H9 (cell line): Measurements from ENCODE around the gene TAS2R40. TPM values are rescaled to one million over a fixed set of nuclear protein-coding genes. Genes with fewer than 3 reads are reported as not detected.

Experiments
- DNase-seq: peaks from one replicate; pipeline ENCODE4 v3.0.0-alpha.2; 2017
- H2AFZ ChIP-seq: one replicate; pipeline ENCODE4 v1.6.1; 2013; ENCODE audit warnings: mild to moderate bottlenecking, low read length, control low read depth, moderate library complexity
- H2AK5ac ChIP-seq: 2 replicates; pipeline ENCODE4 v1.6.1; 2013; ENCODE audit warnings: low read length, control low read depth, mixed read lengths; ENCODE audit not compliant: insufficient read length
- H2BK120ac ChIP-seq: one replicate; pipeline ENCODE4 v1.6.1; 2013; ENCODE audit warnings: low read depth, mild to moderate bottlenecking, low read length, control low read depth, inconsistent platforms; ENCODE audit not compliant: poor library complexity, severe bottlenecking
- H2BK12ac ChIP-seq: 2 replicates; pipeline ENCODE4 v1.6.1; 2013; ENCODE audit warnings: low read length, control low read depth, mixed read lengths, low read depth; ENCODE audit not compliant: insufficient read length
- H2BK15ac ChIP-seq: 2 replicates; pipeline ENCODE4 v1.6.1; 2013; ENCODE audit warnings: low read depth, low read length, control low read depth
- H2BK20ac ChIP-seq: one replicate; pipeline ENCODE4 v1.6.1; 2013; ENCODE audit warnings: low read depth, mild to moderate bottlenecking, low read length, control low read depth, inconsistent platforms; ENCODE audit not compliant: poor library complexity, severe bottlenecking
- H2BK5ac ChIP-seq: 2 replicates; pipeline ENCODE4 v1.6.1; 2013; ENCODE audit warnings: low read length, control low read depth, mixed read lengths; ENCODE audit not compliant: insufficient read length
- H3K14ac ChIP-seq: 2 replicates; pipeline ENCODE4 v1.6.1; 2013; ENCODE audit warnings: low read length, control low read depth; ENCODE audit not compliant: insufficient read depth
- H3K18ac ChIP-seq: 2 replicates; pipeline ENCODE4 v1.6.1; 2013; ENCODE audit warnings: low read depth, mild to moderate bottlenecking, mixed read lengths, low read length, control low read depth; ENCODE audit not compliant: insufficient read length
- H3K23ac ChIP-seq: 2 replicates; pipeline ENCODE4 v1.6.1; 2013; ENCODE audit warnings: low read length, control low read depth, mixed read lengths, low read depth; ENCODE audit not compliant: insufficient read length
- H3K23me2 ChIP-seq: 2 replicates; pipeline ENCODE4 v1.6.1; 2013; ENCODE audit warnings: low read depth, mild to moderate bottlenecking, mixed read lengths, low read length, control low read depth; ENCODE audit not compliant: insufficient read length, poor library complexity, severe bottlenecking
- H3K27ac ChIP-seq: 2 replicates; pipeline ENCODE4 v1.5.1; 2013; ENCODE audit warnings: low read length, control low read depth, mixed read lengths, low read depth; ENCODE audit not compliant: insufficient read length
- H3K27me3 ChIP-seq: 2 replicates; pipeline ENCODE4 v1.6.1; 2013; ENCODE audit warnings: low read length, control low read depth, inconsistent platforms; ENCODE audit not compliant: insufficient read depth
- H3K4ac ChIP-seq: 2 replicates; pipeline ENCODE4 v1.6.1; 2013; ENCODE audit warnings: low read depth, mild to moderate bottlenecking, control low read depth, inconsistent platforms, low read length, moderate library complexity
- H3K4me1 ChIP-seq: 2 replicates; pipeline ENCODE4 v1.6.1; 2013; ENCODE audit warnings: low read length, control low read depth, inconsistent platforms; ENCODE audit not compliant: insufficient read depth
- H3K4me2 ChIP-seq: 2 replicates; pipeline ENCODE4 v1.6.1; 2013; ENCODE audit warnings: low read length, control low read depth, mixed read lengths; ENCODE audit not compliant: insufficient read length, insufficient read depth
- H3K56ac ChIP-seq: 2 replicates; pipeline ENCODE4 v1.6.1; 2013; ENCODE audit warnings: low read depth, mild to moderate bottlenecking, mixed read lengths, low read length, control low read depth; ENCODE audit not compliant: insufficient read length
- H3K79me1 ChIP-seq: 2 replicates; pipeline ENCODE4 v1.6.1; 2013; ENCODE audit warnings: low read depth, mild to moderate bottlenecking, moderate library complexity, low read length, control low read depth, inconsistent platforms; ENCODE audit not compliant: insufficient read depth, poor library complexity, severe bottlenecking
- H3K79me2 ChIP-seq: 2 replicates; pipeline ENCODE4 v1.6.1; 2013; ENCODE audit warnings: low read length, control low read depth, inconsistent platforms; ENCODE audit not compliant: insufficient read depth
- H3K9ac ChIP-seq: 2 replicates; pipeline ENCODE4 v1.6.1; 2013; ENCODE audit warnings: low read length, control low read depth, mixed read lengths; ENCODE audit not compliant: insufficient read length; ENCODE audit errors: extremely low read depth
- H3K9me3 ChIP-seq: one replicate; pipeline ENCODE4 v1.6.1; 2013; ENCODE audit warnings: low read depth, low read length, inconsistent platforms; ENCODE audit not compliant: control insufficient read depth
- H3T11ph ChIP-seq: one replicate; pipeline ENCODE4 v1.6.1; 2013; ENCODE audit warnings: mild to moderate bottlenecking, low read length, control low read depth, inconsistent platforms
- H4K20me1 ChIP-seq: one replicate; pipeline ENCODE4 v1.6.1; 2013; ENCODE audit not compliant: control insufficient read depth, insufficient read length, insufficient read depth
- H4K5ac ChIP-seq: 2 replicates; pipeline ENCODE4 v1.6.1; 2013; ENCODE audit warnings: low read depth, mild to moderate bottlenecking, mixed read lengths, low read length, control low read depth; ENCODE audit not compliant: insufficient read length
- H4K8ac ChIP-seq: replicated peaks from 2 replicates; pipeline ENCODE4 v1.6.1; 2013; ENCODE audit warnings: low read length, control low read depth, mixed read lengths, low read depth; ENCODE audit not compliant: insufficient read length
- H4K91ac ChIP-seq: 2 replicates; pipeline ENCODE4 v1.6.1; 2013; ENCODE audit warnings: low read depth, mild to moderate bottlenecking, moderate library complexity, mixed read lengths, low read length, control low read depth; ENCODE audit not compliant: insufficient read length
- H3K27ac Mint-ChIP-seq, 3 experiments: 2 replicates in 2 of 3; 3 replicates in 1 of 3; pipeline ENCODE4 v1.8.0; 2020 to 2021; ENCODE audit warnings: mixed read lengths in 3 of 3, mild to moderate bottlenecking in 1 of 3, moderate library complexity in 1 of 3
- H3K27me3 Mint-ChIP-seq: 2 replicates; pipeline ENCODE4 v1.8.0; 2021; ENCODE audit warnings: low read depth, mild to moderate bottlenecking, moderate library complexity, mixed read lengths
- H3K36me3 Mint-ChIP-seq, 3 experiments: 2 replicates in 2 of 3; 3 replicates in 1 of 3; pipeline ENCODE4 v1.8.0; 2020 to 2021; ENCODE audit warnings: low read depth in 3 of 3, mixed read lengths in 3 of 3; ENCODE audit not compliant: insufficient read depth in 1 of 3
- H3K4me1 Mint-ChIP-seq, 2 experiments: 2 replicates each; pipeline ENCODE4 v1.8.0; 2020; ENCODE audit warnings: mixed read lengths in 2 of 2
- H3K4me3 Mint-ChIP-seq, 2 experiments: 2 replicates in 1 of 2; 3 replicates in 1 of 2; pipeline ENCODE4 v1.8.0; 2020 to 2021; ENCODE audit warnings: mild to moderate bottlenecking in 2 of 2, mixed read lengths in 2 of 2, moderate library complexity in 1 of 2
- H3K9me3 Mint-ChIP-seq, 2 experiments: 2 replicates in 1 of 2; 3 replicates in 1 of 2; pipeline ENCODE4 v1.8.0; 2020; ENCODE audit warnings: mild to moderate bottlenecking in 2 of 2, mixed read lengths in 2 of 2, moderate library complexity in 1 of 2
- WGBS: extraction: QIAGEN DNeasy Blood & Tissue Kit; methylation state at CpG from one replicate; pipeline ENCODE4 v1.1.7; 2013; ENCODE audit warnings: missing lambda C conversion rate, low lambda C conversion rate, mixed read lengths; ENCODE audit not compliant: insufficient read length; ENCODE audit errors: extremely low coverage; 5-methylcytosine and 5-hydroxymethylcytosine counted together
- total RNA-seq: library from RNA; stranded (reverse); gene quantifications from 2 replicates; pipeline ENCODE4 v1.2.1, GENCODE V29; 2021
- TF ChIP-seq, protein P1 (sequence below): fragments of 200-600 bp; sonication (generic); conservative IDR thresholded peaks from 3 replicates; pipeline ENCODE4 v1.8.0; 2021; ENCODE audit warnings: antibody characterized with exemption, mild to moderate bottlenecking

The TAS2R40 gene
- total RNA-seq, 1 experiment from 2014 or later = not detected

- Mint-ChIP-seq H3K36me3 (no peaks in the 10 kb centered on the region), H3K9me3 (no peaks in the 10 kb centered on the region), H3K4me1 (peaks cover 3 to 8% of the 10 kb centered on the region in 2 experiments; a peak in 3 of 4 replicates), H3K27me3 (no peaks in the 10 kb centered on the region), H3K27ac (no peak overlapping the region), H3K4me3 (no peak overlapping the region)
- no peaks in the 10 kb centered on the region for H3K27me3 ChIP-seq
- H2AFZ ChIP-seq = no peak overlapping the region
- H3K23me2 ChIP-seq = no peaks in the 10 kb centered on the region
- H3K79me2 ChIP-seq = no peaks in the 10 kb centered on the region
- no CpG with 5 or more reads among the region's 13 CpGs for WGBS
- H4K5ac ChIP-seq = no peak overlapping the region
- H2AK5ac ChIP-seq = no peak overlapping the region
- no peak overlapping the region for H4K8ac ChIP-seq
- no peak overlapping the region for H2BK12ac ChIP-seq
- no peak overlapping the region for H3K27ac ChIP-seq
- no peak overlapping the region for H3K9ac ChIP-seq
- no peak overlapping the region for H3K56ac ChIP-seq
- H3K4ac ChIP-seq = no peak overlapping the region
- H2BK20ac ChIP-seq = no peak overlapping the region
- no peaks in the 10 kb centered on the region for H3K4me1 ChIP-seq
- H4K20me1 ChIP-seq = no peaks in the 10 kb centered on the region
- H3K4me2 ChIP-seq = no peak overlapping the region
- DNase-seq = no peak
- no peak overlapping the region for H3K18ac ChIP-seq
- H2BK120ac ChIP-seq = no peak overlapping the region
- no peak overlapping the region for H2BK15ac ChIP-seq
- no peak overlapping the region for H3K14ac ChIP-seq
- no peak overlapping the region for H3T11ph ChIP-seq
- TF ChIP-seq, protein P1, sequence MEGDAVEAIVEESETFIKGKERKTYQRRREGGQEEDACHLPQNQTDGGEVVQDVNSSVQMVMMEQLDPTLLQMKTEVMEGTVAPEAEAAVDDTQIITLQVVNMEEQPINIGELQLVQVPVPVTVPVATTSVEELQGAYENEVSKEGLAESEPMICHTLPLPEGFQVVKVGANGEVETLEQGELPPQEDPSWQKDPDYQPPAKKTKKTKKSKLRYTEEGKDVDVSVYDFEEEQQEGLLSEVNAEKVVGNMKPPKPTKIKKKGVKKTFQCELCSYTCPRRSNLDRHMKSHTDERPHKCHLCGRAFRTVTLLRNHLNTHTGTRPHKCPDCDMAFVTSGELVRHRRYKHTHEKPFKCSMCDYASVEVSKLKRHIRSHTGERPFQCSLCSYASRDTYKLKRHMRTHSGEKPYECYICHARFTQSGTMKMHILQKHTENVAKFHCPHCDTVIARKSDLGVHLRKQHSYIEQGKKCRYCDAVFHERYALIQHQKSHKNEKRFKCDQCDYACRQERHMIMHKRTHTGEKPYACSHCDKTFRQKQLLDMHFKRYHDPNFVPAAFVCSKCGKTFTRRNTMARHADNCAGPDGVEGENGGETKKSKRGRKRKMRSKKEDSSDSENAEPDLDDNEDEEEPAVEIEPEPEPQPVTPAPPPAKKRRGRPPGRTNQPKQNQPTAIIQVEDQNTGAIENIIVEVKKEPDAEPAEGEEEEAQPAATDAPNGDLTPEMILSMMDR = no peak
- H3K79me1 ChIP-seq = no peaks in the 10 kb centered on the region
- H3K23ac ChIP-seq = no peak overlapping the region
- no peak overlapping the region for H2BK5ac ChIP-seq
- H4K91ac ChIP-seq = no peak overlapping the region
- H3K9me3 ChIP-seq = no peaks in the 10 kb centered on the region
Observed at GRCh38 chr7:143205560-143206293, 16.1 kb upstream of the TAS2R40 start.
